DMS153 treated with DMSO at 0.1 percent for 48 hours (cell line): ENCODE measurements around the gene PSMD3.
A peak's percentile ranks its signal among the peaks of the same experiment; 100 is the strongest.

Experiments
- DNase-seq: peaks from one replicate; lab custom pipeline; 2025; ENCODE audit not compliant: unreplicated experiment; lab: John Stamatoyannopoulos, UW

PSMD3 gene

GRCh38 chr17:39960524-39961041 lies 20.0 kb upstream of the PSMD3 start:
- DNase-seq, result no peak

DNA sequence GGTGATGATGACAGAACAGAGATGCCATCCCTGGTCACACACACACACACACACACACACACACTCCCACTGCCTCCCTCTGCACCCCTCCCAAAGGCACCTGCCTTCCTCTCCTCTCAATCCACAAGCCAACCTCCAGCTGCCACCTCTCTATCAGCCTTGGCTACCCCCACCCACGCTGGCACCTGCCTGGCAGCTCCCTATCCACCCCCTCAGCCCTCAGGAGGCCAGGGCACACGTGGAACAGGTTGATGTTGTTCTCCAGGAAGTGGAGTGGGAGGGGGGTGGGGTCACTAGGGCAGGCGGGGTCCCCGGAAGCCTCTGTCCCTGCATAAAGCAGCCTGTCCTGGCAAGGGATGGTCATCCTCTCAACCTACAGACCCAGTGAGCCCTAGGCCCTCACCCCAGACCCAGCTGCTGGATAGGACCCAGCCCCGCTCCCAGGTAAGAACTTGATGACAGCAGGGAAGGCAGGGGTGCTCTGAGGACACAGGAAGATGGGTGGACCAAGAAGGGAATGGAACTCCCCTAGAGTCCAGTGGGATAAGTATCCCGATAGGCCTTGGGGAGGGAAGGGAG lies 17.9 kb upstream of the PSMD3 start, which contains the start of gene GSDMA:
TSS of gene GSDMA (plus strand) at position 363 of the 579 bp plus-strand sequence. CDS start 2,684 bp downstream, outside the sequence.
- DNase-seq, result no peak

DNA sequence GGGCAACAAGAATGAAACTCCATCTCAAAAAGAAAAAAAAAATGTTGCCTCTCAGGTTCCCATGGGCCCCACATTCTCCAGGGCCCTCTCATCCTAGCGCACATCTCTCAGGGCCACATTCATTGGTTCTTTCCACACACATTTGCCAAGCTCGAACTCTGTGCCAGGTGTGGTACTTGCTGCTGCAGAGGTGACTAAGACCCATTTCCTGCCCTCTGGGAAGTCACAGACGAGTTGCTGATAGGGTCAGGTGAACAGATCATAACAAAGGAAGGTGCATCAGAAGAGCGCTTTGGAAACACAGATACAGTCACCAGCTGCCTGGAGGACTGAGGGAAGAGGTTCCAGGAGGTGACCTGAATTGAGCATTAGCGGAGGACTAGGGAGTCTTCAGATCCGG lies 16.8 kb upstream of the PSMD3 start:
- no peak for DNase-seq

GRCh38 chr17:39965017-39965699 lies 15.4 kb upstream of the PSMD3 start:
- no peak for DNase-seq

- no peak for DNase-seq
Observed at GRCh38 chr17:39966771-39967170, 13.8 kb upstream of the PSMD3 start.

DNA sequence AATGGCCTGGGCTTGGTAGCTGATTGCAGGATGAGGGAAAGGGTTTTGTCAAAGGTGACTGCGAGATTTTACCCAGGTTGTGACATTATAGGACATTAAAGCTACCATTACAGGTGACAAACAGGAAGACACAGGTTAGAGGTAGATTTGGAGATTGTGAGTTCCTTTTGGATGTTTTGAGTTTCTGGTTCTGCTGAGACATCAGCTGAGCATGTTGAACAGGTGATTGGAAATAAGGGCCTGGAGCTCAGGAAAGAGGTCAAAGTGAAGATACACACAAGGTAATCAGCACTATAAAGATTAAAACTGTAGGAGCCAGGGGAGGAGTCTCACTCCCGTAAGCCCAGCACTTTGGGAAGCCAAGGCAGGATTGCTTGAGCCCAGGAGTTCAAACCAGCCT lies 11.8 kb upstream of the PSMD3 start:
- DNase-seq, result no peak

- no peak for DNase-seq
Observed at GRCh38 chr17:39969375-39969774, 11.2 kb upstream of the PSMD3 start.

GRCh38 chr17:39970157-39970692 lies 10.4 kb upstream of the PSMD3 start:
- no peak for DNase-seq

DNA sequence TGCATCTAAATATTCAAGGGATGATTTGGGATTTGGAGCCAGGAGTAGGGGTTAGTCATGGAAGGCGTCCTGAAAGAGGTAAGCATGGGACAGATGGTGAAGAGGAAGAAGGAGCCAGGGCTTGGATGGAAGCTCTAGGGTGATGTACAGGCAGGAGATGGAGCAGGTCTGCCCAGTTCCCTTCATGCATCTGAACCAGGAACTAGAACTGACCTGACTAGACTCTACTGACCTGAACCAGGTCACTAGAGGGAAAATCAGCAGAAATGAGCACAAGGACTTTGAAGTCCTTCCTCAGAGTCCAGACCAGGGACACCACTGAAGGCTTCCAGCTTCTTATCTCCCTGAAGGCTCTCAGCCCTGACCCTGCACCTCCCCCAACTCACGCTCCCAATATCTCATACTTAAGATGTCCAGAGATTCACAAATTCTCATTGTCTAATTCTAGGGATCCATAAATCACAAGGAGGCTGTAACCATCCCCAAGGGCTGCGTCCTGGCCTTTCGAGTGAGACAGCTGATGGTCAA lies 9.5 kb upstream of the PSMD3 start:
- no peak for DNase-seq

- DNase-seq, result no peak
Observed at GRCh38 chr17:39972271-39972670, 8.3 kb upstream of the PSMD3 start.

- DNase-seq, result no peak
Observed at GRCh38 chr17:39973496-39973895, 7.1 kb upstream of the PSMD3 start.

DNA sequence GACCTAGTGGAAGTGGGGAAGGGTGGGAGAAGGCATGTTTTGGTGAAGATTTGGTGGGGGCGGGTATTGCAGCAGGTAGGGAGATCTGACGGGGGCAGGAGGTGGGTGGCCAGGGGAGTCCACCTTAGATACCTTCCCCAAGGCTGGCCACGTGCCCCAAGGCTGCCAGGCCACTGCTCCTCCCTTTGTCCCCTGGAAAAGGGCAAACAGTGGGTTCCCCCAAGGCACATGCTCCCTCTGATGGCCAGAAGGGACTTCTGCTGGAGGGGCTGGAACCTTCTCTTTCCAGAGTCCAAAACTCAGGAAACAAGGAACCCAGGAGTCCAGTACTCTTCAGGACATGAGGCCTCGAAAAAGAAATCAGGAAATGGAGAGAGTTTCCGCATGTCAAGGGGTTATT lies 6.2 kb upstream of the PSMD3 start:
- DNase-seq, result no peak

GRCh38 chr17:39975801-39976200 lies 4.8 kb upstream of the PSMD3 start:
- no peak for DNase-seq

- DNase-seq, result no peak
Observed at GRCh38 chr17:39979016-39979670, 1.5 kb upstream of the PSMD3 start.

DNA sequence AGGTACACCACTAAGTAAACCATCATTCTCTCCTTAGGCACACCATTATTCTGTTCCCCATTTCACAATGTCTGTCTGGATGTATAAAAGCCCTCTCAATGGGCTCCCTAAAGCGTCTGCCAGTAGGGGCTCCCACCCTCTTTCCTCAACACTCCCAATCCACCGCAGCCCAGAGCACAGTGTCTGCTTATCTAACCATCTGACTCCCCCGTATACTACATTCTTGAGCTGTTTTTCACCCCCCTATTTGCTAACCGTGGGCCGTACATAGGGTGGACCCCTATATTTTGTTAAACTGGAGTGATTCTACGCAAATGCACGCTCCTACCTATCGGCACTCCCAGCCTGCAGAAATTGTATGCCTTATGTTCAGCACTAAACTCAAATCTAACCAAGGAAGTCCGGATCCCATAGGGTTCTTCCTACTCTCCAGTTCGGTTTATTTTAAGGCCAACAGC lies 685 bp upstream of the PSMD3 start:
- peak; percentile 75 for DNase-seq

GRCh38 chr17:39981207-39981741 lies 667 bp downstream of the PSMD3 start:
- DNase-seq, result no peak

DNA sequence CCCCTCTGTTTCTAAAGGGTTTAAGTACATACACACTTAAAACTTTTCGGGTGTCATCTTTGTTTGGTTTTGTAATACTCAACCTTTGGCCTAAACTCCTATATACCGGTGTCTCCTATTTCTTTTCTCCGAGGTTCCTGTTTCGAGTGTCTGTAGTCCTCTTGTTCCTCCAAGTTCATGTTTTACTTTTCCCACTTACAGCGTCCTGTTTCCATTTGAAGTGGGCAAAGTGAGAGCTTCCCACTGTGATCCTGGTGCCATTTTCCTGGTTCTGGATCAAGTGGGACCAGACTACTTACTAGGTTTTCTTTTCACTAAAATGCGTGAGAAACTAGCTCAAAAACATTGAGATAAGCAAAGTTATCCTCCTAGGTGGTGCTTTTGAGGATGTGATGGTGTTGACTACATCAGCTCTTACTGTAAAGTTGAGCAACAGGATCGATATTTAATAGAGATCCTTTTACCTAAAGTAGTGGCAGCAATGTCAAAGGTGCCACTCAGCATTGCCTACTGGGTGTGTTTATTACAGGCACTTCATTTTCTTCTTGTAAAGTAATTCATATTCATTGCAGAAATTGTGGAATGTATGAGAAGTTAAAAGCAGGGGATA lies 1.3 kb downstream of the PSMD3 start:
- DNase-seq, result no peak

DNA sequence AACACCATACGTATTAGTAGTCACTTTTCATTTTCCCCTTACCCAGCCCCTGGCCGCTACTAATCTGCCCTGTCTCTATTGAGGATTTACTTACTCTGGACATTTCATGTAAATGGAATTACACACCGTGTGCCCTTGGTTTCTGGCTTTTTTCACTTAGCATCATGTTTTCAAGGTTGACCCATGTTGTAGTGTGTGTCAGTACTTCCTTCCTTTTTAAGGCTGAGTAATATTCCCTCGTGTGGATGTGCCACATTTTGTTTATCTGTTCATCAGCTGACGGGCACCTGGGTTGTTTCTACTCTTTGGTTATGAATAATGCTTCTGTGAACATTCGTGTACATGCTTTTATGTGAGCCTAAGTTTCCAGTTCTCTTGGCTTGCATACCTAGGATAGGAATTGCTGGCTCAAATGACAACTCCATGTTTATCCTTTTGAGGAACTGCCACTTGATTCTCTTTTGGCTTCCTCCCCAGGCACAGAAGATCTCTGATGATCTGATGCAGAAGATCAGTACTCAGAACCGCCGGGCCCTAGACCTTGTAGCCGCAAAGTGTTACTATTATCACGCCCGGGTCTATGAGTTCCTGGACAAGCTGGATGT lies 7.7 kb downstream of the PSMD3 start:
- DNase-seq, result no peak

DNA sequence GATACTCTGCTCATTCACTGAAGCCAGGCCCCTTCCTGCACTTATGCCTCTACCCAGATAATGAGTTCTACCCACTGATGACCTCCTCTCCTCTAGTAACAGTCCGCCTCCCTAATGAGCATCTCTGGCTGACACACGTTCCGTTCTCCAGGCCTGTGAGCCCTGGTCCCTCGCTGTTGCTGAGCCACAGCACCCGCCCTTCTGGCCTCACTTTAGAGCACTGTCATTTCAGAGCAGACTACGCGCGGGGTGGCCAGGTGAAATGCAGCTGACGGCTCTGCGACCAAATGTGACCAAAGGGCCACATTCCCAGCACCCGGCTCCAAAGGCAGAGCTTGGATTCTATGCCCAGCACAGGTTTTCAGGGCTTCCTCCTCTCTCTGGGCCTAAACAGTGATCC lies 13.8 kb downstream of the PSMD3 start:
- no peak for DNase-seq

DNA sequence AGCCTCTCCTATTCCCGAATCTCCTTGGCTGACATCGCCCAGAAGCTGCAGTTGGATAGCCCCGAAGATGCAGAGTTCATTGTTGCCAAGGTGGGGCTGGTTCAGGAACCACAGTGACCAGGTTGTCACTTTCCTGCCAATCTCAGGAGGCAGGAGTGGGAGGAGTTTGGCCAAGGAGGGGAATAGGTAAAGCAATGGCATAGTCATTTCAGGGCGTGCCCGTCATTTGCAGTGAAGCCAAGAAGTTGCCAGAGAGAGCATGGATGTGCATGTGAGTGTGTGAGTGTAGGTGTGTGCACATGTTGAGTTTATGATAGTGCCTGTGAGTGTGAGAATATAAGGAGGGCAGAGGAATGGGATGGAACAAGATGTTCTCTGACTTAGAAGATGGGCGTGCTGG lies 14.8 kb downstream of the PSMD3 start:
- no peak for DNase-seq
